Measurements from ENCODE around the gene MOK.

Gene MOK

DNA sequence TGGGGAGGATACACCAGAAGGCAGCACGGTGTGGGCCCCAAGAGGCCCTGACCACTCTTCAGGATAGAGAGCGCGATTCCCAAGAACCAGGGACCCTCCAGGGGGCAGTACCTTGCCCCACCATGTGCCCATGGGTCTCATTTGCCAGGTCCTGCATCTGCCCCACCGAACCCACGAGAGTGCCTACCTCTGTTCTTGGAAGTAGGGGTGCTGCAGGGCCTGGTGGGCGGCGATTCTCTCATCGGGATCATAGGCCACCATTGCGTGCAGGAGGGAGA is 72.7 kb downstream of the MOK start:
- TF ChIP-seq, protein P1, sequence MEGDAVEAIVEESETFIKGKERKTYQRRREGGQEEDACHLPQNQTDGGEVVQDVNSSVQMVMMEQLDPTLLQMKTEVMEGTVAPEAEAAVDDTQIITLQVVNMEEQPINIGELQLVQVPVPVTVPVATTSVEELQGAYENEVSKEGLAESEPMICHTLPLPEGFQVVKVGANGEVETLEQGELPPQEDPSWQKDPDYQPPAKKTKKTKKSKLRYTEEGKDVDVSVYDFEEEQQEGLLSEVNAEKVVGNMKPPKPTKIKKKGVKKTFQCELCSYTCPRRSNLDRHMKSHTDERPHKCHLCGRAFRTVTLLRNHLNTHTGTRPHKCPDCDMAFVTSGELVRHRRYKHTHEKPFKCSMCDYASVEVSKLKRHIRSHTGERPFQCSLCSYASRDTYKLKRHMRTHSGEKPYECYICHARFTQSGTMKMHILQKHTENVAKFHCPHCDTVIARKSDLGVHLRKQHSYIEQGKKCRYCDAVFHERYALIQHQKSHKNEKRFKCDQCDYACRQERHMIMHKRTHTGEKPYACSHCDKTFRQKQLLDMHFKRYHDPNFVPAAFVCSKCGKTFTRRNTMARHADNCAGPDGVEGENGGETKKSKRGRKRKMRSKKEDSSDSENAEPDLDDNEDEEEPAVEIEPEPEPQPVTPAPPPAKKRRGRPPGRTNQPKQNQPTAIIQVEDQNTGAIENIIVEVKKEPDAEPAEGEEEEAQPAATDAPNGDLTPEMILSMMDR (IDR thresholded peaks at IDR 0.05; ENCODE audit: low read depth, low read length, missing control alignments): no peak

DNA sequence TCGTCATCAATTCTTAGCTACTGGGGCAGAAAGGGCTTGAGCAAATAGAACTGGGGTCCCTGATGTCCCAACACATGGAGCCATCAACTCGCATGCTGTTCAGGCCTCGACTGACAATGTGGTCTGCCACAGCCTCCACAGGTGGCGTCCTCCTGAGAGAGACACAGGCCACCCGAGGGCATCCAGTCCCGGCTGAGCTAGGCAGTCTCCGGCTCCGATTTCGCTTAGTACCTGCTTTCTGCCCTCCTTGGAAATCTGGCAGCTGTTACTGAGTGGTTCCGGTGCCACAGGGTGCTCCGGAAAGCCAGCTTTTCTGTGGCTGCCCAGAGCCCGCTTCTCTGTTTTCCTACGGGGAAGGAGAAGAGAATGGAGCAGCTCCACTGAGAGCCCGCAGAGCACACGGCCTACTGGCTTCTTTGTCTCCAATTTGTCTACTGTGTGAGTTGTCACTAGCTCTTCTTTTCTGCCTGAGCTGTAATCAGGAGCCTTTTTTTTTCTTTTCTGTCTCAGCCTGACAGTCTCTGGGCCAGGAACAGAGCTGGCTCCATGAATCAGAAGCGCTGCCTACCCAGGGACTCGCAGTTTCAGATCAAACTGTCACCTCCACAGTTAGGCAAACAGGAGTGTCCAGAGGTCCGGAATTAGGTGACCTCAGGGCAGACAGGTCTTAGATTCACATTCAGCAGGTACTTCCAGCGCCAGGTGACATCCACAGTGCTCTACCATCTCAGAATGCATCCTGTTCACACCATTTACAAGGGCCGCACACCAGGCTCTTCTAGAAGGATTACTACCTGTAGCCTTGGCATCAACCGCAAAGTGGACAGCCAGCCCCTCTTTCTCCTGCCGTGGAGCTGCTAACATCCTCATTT is 73.3 kb downstream of the MOK start:
- H3K4me3 ChIP-seq (replicated peaks; ENCODE audit: low read depth, low read length): no peak overlapping the region
- no peak for DNase-seq (ENCODE audit: extremely low read depth, low read depth)
- TF ChIP-seq, protein P1 (IDR thresholded peaks at IDR 0.05; ENCODE audit: low read depth, low read length, missing control alignments): no peak

More for the DNA sequence above, 72.7 kb downstream of the MOK start:
- no peak overlapping the region for H3K4me3 ChIP-seq (replicated peaks; ENCODE audit: low read depth, low read length)
- DNase-seq (ENCODE audit: extremely low read depth, low read depth): no peak

DNA sequence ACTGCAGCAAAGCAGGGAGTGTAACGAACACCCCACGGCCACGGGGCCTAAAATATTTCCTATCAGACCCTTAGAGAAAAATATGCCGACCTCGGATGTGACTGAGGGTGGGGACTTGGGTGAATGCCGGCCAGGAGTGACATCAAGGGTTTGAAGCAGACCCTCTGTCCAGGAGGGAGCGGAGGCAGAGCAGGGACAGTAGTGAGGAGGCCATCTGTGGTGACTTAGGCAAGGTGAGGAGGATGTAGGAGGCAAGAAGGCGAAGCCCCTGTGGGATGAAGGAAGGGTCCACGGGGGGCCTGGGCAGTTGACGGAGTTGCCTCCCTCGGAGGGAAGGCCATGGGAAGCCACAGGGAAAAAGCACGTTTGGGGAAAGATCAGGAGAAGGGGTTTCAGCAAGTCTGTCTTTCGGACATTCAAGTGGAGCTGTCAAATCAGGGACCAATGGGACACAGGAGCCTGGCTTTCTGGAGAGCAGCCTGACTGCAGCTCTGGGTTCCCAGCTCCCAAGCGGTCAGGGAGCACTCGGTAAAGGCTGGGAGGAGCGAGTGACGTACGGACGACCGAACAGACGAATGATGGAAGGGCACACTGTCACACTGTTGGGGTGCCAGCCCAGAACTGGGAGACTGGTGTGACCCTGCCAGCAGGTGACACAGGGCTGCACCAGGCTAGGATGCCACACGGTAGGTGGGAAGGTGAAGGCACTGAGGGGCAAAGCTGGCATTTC is 74.3 kb downstream of the MOK start:
- DNase-seq (ENCODE audit: extremely low read depth, low read depth): no peak
- TF ChIP-seq, protein P1 (IDR thresholded peaks at IDR 0.05; ENCODE audit: low read depth, low read length, missing control alignments): no peak
- no peak overlapping the region for H3K4me3 ChIP-seq (replicated peaks; ENCODE audit: low read depth, low read length)

DNA sequence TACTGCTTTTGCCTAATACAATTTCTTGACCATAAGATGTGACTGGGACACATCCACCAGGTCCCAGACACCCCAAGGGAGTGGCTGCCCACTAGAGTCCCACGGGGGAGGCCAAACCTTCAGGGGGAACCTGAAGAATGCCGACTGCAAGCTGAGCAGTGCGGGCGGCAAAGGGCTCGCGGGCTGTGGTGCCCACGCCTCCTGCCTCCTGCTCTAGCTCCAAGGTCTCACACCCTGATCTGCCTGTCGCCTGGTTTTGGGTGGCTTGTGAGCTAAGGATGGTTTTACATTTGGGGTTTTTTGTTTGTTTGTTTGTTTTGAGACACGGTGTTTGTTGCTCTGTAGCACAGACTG is 75.2 kb downstream of the MOK start:
- no peak for DNase-seq (ENCODE audit: extremely low read depth, low read depth)
- TF ChIP-seq, protein P1 (IDR thresholded peaks at IDR 0.05; ENCODE audit: low read depth, low read length, missing control alignments): no peak
- no peak overlapping the region for H3K4me3 ChIP-seq (replicated peaks; ENCODE audit: low read depth, low read length)

DNA sequence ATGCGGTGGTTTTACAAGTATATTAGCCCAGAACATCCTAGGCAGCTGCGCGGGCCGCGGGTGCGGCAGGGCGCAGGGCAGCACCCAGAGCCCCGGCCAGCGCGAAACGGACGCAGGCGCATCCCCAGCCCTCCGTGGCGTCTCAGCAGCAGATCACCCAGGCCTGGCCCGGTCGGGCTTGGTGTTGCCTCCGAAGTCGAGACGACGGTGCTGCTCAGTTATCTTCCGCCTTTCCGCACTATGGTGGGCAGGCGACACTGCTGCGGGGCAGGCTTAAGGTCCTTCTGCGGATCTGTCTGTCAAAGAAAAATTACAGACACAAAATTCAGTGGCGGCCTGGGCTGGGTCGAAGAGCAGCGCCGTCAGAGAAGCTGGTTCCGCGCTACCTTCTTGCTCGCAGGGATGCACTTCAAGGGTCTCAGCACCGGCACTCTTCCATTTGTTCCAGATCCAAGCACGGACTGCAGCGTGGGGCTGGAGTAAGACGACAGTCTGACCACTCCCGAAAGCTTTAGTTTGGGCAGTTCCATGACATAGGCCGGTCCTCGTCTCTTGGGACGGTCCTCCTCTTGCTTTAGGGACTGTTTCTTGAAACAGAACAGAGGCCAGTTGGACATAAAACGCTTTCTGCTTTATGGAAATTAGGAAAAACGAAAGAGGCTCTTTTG is 75.8 kb downstream of the MOK start:
- no peak overlapping the region for H3K4me3 ChIP-seq (replicated peaks; ENCODE audit: low read depth, low read length)
- DNase-seq (ENCODE audit: extremely low read depth, low read depth): no peak
- TF ChIP-seq, protein P1 (IDR thresholded peaks at IDR 0.05; ENCODE audit: low read depth, low read length, missing control alignments): no peak

DNA sequence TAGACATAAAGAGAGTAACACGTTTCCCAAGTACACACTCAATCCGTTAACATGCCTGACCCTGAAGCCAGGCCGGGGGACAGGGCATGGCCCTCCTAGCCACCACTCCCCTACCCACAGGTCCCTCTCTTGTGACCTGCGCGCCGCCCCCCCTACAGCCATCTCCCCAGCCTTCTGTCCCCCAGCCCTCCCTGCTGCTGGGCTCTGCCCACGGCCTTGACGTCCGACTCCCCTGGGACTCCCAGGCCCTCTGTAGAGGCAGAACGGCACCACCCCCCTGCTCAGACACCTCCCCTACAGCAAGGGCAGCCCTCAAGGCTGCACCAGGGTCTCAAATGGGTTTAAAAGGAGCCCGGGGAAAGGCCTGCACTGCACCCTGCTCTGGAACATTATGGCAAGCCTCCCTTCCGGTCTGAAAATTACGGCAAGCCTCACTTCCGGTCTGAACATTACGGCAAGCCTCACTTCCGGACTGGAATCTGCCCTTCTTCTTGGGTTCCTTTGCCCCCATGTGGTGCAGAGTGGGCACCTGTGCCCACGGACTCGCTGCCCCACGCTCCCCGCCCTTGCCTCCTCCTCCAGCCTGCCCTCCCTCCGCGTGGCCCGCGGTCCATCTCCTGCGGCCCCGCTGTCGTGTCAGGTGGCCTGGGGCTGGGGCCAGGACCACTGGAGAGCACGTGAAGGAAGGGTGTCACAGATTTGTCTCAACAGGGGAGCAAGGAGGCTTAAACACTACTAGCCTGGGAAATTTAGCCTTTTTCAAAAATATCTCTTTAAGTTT is 77.6 kb downstream of the MOK start:
- no peak overlapping the region for H3K4me3 ChIP-seq (replicated peaks; ENCODE audit: low read depth, low read length)
- DNase-seq (ENCODE audit: extremely low read depth, low read depth): no peak
- TF ChIP-seq, protein P1 (IDR thresholded peaks at IDR 0.05; ENCODE audit: low read depth, low read length, missing control alignments): no peak
